CD4-positive, alpha-beta T cell (primary cell): ENCODE measurements around the gene DSN1. TPM values are rescaled to one million over a fixed set of nuclear protein-coding genes. Genes with fewer than 3 reads are reported as not detected.

ENCODE experiments used
- ATAC-seq: fragments of 200-7000 bp; cut with Tn5 transposase; one replicate; pipeline ENCODE4 v1.10.0; 2022; ENCODE audit warnings: mild to moderate bottlenecking; ENCODE audit not compliant: poor library complexity
- CTCF ChIA-PET: fragments of 350-600 bp; sonication (Branson Sonifier 250); formaldehyde crosslinking; loops from one replicate; lab custom pipeline; 2021; ENCODE audit warnings: antibody characterized with exemption, inconsistent platforms; lab: Charles Lee
- POLR2A ChIA-PET: fragments of 350-600 bp; sonication (Branson Sonifier 250); formaldehyde crosslinking; loops from one replicate; lab custom pipeline; 2021; ENCODE audit warnings: antibody characterized with exemption, inconsistent platforms; lab: Charles Lee
- DNase-seq, 14 experiments: peaks; one replicate each; pipeline ENCODE4 v3.0.0-alpha.2; 2013 to 2020; ENCODE audit warnings: mixed read lengths in 2 of 14
- H3K27ac ChIP-seq, 2 donors: one replicate each; pipeline versions ENCODE4 v1.5.1 to v1.7.0; 2013; ENCODE audit warnings: low read length in 2 of 2, low read depth in 1 of 2, mild to moderate bottlenecking in 1 of 2
- H3K27me3 ChIP-seq, 2 experiments: 1 replicate in 1 of 2; 2 replicates in 1 of 2; pipeline versions ENCODE4 v1.6.1 to v1.7.0; 2013; ENCODE audit warnings: low read length in 2 of 2, control low read depth in 1 of 2, mild to moderate bottlenecking in 1 of 2, moderate library complexity in 1 of 2; ENCODE audit not compliant: insufficient read depth in 2 of 2, control insufficient read depth in 1 of 2
- H3K36me3 ChIP-seq: one replicate; pipeline ENCODE4 v1.6.1; 2013; ENCODE audit warnings: low read length, control low read depth; ENCODE audit not compliant: insufficient read depth
- H3K4me1 ChIP-seq: one replicate; pipeline ENCODE4 v1.6.1; 2013; ENCODE audit warnings: low read length, control low read depth; ENCODE audit not compliant: insufficient read depth
- H3K4me3 ChIP-seq: one replicate; pipeline ENCODE4 v1.5.1; 2013; ENCODE audit warnings: mild to moderate bottlenecking, low read length, moderate library complexity
- H3K9me3 ChIP-seq, 2 experiments: 1 replicate in 1 of 2; 2 replicates in 1 of 2; pipeline versions ENCODE4 v1.6.1 to v1.7.0; 2013; ENCODE audit warnings: low read length in 2 of 2, mild to moderate bottlenecking in 2 of 2, control low read depth in 1 of 2, moderate library complexity in 1 of 2; ENCODE audit not compliant: control insufficient read depth in 1 of 2, insufficient read depth in 1 of 2
- H3K27ac Mint-ChIP-seq: one replicate; pipeline ENCODE4 v1.8.0; 2020; ENCODE audit warnings: mixed read lengths
- H3K27me3 Mint-ChIP-seq: one replicate; pipeline ENCODE4 v1.8.0; 2021; ENCODE audit warnings: mixed read lengths
- H3K36me3 Mint-ChIP-seq: one replicate; pipeline ENCODE4 v1.8.0; 2021; ENCODE audit warnings: low read depth, mixed read lengths
- H3K4me1 Mint-ChIP-seq: one replicate; pipeline ENCODE4 v1.8.0; 2021; ENCODE audit warnings: low read depth, mixed read lengths
- H3K4me3 Mint-ChIP-seq: one replicate; pipeline ENCODE4 v1.8.0; 2020; ENCODE audit warnings: mild to moderate bottlenecking, mixed read lengths
- H3K9me3 Mint-ChIP-seq: one replicate; pipeline ENCODE4 v1.8.0; 2020; ENCODE audit warnings: mixed read lengths
- intact Hi-C, 2 experiments: fragments of 100-400 bp; cut with DNase I in 1 of 2; cut with micrococcal nuclease in 1 of 2; formaldehyde crosslinking; loops; one replicate each; pipeline versions ENCODE4 v1.15.1 to v1.9.0; 2023 to 2025; cut with DNase I, micrococcal nuclease
- total RNA-seq, 174 experiments: library from RNA in 2 of 174; stranded (reverse) in 2 of 174; gene quantifications; one replicate each; pipeline ENCODE4 v1.2.3 and lab custom pipeline; 2021 to 2026
- TF ChIP-seq, protein P1 (sequence below): fragments of 200-600 bp; IDR thresholded peaks from one replicate; pipeline ENCODE4 v1.8.0; 2022; ENCODE audit warnings: antibody characterized with exemption, mild to moderate bottlenecking

The DSN1 gene
- total RNA-seq, 2 experiments from 2014 or later = 10.5 to 14.3 TPM

DNA sequence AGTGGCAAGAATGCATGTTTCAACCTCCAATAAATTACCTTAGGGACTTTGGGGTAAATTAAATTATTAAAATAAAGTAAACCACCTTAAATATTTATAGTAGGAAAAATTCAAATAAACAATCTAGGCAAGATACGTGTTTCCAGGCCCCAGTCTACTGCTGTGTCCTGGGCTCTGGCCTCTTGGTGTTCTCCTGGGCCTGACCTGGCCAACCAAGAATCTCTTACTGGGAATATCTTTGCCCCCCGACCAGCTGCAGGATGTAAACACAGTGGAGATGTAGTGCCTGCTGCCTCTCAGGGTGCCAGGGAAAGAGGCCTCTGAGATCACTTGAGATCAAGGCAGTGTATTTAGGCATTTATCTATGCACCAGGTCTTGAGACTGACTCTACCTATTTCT lies 11.7 kb upstream of the DSN1 start:
- Histone ChIP-seq H3K36me3 (no peaks in the 10 kb centered on the region), H3K4me3 (no peak overlapping the region), H3K27me3 (no peaks in the 10 kb centered on the region), H3K4me1 (no peaks in the 10 kb centered on the region), H3K9me3 (no peaks in the 10 kb centered on the region), H3K27ac (no peak overlapping the region)
- TF ChIP-seq, protein P1, sequence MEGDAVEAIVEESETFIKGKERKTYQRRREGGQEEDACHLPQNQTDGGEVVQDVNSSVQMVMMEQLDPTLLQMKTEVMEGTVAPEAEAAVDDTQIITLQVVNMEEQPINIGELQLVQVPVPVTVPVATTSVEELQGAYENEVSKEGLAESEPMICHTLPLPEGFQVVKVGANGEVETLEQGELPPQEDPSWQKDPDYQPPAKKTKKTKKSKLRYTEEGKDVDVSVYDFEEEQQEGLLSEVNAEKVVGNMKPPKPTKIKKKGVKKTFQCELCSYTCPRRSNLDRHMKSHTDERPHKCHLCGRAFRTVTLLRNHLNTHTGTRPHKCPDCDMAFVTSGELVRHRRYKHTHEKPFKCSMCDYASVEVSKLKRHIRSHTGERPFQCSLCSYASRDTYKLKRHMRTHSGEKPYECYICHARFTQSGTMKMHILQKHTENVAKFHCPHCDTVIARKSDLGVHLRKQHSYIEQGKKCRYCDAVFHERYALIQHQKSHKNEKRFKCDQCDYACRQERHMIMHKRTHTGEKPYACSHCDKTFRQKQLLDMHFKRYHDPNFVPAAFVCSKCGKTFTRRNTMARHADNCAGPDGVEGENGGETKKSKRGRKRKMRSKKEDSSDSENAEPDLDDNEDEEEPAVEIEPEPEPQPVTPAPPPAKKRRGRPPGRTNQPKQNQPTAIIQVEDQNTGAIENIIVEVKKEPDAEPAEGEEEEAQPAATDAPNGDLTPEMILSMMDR = no peak
- no peaks in the 10 kb centered on the region for H3K9me3 Mint-ChIP-seq
- intact Hi-C loops = no loop called here
- ChIA-PET POLR2A (no interaction called here), CTCF (no interaction called here)
- DNase-seq (no peak), ATAC-seq (no peak)
- no peaks in the 10 kb centered on the region for H3K36me3 Mint-ChIP-seq
- no peaks in the 10 kb centered on the region for H3K4me1 Mint-ChIP-seq
- no peaks in the 10 kb centered on the region for H3K27me3 Mint-ChIP-seq
- H3K4me3 Mint-ChIP-seq = no peak overlapping the region
- no peak overlapping the region for H3K27ac Mint-ChIP-seq

DNA sequence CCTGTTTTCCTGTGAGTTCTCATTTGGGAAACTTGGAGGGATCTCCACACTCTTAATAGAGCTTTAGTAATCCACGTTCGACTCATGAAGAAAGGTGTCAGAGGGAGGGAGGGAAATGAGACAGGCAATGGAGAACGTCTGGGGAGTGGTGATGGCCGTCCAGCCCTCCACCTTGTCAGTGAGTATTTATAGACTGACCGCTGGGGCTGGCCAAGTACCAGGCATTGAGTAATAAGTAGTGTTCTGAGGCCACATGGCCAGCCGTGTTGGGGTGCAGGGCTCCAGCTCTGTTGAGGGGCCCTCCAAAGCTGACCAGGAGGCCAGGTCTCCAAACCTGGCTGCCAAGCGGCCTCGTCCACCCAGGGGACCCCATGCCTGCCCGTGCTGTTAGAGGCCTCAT lies 11.3 kb upstream of the DSN1 start:
- intact Hi-C loops = no loop called here
- Mint-ChIP-seq H3K4me3 (no peak overlapping the region), H3K27me3 (no peaks in the 10 kb centered on the region), H3K36me3 (no peaks in the 10 kb centered on the region), H3K4me1 (no peaks in the 10 kb centered on the region), H3K9me3 (no peaks in the 10 kb centered on the region), H3K27ac (no peak overlapping the region)
- ATAC-seq = no peak
- POLR2A ChIA-PET = no interaction called here
- Histone ChIP-seq H3K4me3 (no peak overlapping the region), H3K27ac (no peak overlapping the region), H3K27me3 (no peaks in the 10 kb centered on the region), H3K4me1 (no peaks in the 10 kb centered on the region), H3K9me3 (no peaks in the 10 kb centered on the region), H3K36me3 (no peaks in the 10 kb centered on the region)
- CTCF ChIA-PET = no interaction called here
- TF ChIP-seq, protein P1 = no peak
- DNase-seq = no peak

DNA sequence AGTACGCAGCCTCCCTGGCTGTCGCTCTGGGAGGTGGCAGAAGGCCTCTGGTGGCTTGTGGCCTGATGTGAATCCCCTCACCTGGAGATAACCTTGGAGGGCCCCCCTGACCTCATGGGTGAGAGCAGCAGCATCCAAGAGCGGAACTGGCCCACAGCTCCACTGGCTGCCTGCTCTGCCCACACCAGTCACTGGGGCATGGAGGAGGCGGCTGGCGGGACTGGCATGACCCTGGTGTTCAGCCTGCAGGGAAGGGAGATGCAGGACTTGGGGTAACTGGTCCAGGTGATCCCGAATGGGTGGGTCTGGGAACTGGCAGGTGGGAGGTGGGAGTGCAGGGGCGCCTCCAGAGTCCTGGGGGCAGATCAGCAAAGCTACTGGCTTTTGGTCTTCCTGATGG lies 10.6 kb upstream of the DSN1 start:
- H3K27me3 Mint-ChIP-seq = no peaks in the 10 kb centered on the region
- intact Hi-C loops = no loop called here
- H3K4me1 Mint-ChIP-seq = no peaks in the 10 kb centered on the region
- no peak for ATAC-seq
- TF ChIP-seq, protein P1 = no peak
- no peaks in the 10 kb centered on the region for H3K36me3 ChIP-seq
- H3K9me3 Mint-ChIP-seq = no peaks in the 10 kb centered on the region
- H3K4me3 Mint-ChIP-seq = no peak overlapping the region
- H3K27me3 ChIP-seq = no peaks in the 10 kb centered on the region
- ChIA-PET POLR2A (no interaction called here), CTCF (no interaction called here)
- H3K9me3 ChIP-seq = no peaks in the 10 kb centered on the region
- DNase-seq = no peak
- H3K27ac Mint-ChIP-seq = no peak overlapping the region
- H3K4me3 ChIP-seq = no peak overlapping the region
- H3K36me3 Mint-ChIP-seq = no peaks in the 10 kb centered on the region
- no peak overlapping the region for H3K27ac ChIP-seq
- no peaks in the 10 kb centered on the region for H3K4me1 ChIP-seq
